ENCODE results near the gene GJD3.
"Not testable (repeated sequence)": the region's sequence is repeated elsewhere in the genome, so short reads cannot be mapped to it uniquely, and the experiment has no call there.

The GJD3 gene, protein sequence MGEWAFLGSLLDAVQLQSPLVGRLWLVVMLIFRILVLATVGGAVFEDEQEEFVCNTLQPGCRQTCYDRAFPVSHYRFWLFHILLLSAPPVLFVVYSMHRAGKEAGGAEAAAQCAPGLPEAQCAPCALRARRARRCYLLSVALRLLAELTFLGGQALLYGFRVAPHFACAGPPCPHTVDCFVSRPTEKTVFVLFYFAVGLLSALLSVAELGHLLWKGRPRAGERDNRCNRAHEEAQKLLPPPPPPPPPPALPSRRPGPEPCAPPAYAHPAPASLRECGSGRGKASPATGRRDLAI

GRCh38 chr17:40364121-40364861, at the start of gene GJD3:
GJD3 (minus strand) TSS chr17:40364737; CDS start chr17:40363815, 922 bp downstream.
- no peak for DNase-seq

DNA sequence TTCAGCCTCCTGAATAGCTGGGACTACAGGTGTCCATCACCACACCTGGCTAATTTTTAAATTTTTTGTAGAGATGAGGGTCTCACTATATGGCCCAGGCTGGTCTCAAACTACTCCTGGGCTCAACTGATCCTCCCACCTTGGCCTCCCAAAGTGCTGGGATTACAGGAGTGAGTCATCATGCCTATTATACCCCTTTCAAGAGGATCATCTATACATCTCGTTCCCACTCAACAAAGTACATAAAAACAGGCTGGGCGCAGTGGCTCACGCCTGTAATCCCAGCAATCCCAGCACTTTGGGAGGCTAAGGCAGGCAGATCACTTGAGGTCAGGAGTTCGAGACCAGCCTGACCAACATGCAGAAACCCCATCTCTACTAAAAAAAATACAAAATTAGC, 49.8 kb upstream of the GJD3 start:
- DNase-seq: not testable (repeated sequence)

DNA sequence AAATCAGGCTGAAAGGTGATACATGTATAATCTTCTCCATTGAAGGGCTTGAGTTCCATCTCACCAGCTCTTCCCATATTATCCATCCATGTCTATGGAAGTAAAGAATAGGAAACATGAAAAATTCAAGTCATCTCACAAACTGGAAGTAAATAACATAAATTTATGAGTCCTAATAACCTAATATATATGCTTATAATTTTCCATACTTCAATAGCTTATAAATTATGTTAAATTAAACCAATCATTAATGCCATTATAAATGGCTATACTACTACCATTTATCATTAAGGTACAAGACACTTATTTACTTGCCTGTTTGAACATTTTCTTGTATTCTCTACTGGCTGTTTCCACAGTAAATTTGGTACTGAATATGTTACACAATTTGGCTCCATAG, 48.3 kb upstream of the GJD3 start:
- no peak for DNase-seq

DNA sequence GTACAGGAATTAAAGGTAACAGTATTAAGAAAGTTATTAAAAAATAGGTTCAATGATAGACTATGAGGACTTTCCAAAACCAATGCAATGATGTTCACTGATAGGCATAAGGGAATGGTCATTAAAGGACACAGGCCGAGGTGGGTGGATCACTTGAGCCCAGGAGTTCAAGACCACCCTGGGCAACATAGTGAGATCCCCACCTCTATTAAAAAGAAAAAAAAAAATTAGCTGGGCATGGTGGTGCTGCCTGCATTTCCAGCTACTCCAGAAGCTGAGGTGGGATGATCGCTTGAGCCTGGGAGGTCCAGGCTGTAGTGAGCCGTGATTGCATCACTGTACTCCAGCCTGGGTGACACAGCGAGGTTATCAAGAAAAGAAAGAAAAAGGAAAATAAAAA, 47.3 kb upstream of the GJD3 start:
- DNase-seq: no peak

- no peak for DNase-seq
Observed at GRCh38 chr17:40410082-40410481, 45.5 kb upstream of the GJD3 start.

DNA sequence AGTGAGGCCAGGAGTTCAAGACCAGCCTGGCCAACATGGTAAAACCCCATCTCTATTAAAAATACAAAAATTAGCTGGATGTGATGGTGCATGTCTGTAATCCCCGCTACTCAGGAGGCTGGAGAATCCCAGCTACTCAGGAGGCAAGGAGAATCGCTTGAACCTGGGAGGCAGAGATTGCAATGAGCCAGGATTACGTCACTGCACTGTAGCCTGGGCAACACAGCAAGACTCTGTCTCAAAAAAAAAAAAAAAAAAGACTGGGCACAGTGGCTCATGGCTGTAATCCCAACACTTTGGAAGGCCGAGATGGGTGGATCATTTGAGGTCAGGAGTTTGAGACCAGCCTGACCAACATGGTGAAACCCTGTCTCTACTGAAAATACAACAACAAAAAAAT, 45.0 kb upstream of the GJD3 start:
- not testable (repeated sequence) for DNase-seq

- no peak for DNase-seq
Observed at GRCh38 chr17:40407460-40407859, 42.9 kb upstream of the GJD3 start.

DNA sequence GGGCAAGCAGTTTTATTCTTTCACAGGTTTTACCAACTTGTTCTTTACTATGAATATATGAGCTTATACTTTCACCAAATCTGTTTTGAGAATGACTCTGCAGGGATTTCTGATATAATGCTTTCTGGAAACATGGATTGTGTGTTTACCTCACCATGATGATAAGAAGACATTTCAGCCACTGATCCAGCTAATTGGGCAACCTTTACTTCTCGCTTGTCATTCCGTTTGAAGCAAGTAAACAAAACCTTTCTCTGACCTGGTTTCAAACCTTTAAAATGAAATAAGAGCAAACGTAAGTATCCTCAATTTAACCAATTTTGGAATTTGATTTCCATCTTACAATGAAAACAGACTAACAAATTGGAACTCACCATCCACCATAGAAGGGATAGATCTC, 39.5 kb upstream of the GJD3 start:
- no peak for DNase-seq

DNA sequence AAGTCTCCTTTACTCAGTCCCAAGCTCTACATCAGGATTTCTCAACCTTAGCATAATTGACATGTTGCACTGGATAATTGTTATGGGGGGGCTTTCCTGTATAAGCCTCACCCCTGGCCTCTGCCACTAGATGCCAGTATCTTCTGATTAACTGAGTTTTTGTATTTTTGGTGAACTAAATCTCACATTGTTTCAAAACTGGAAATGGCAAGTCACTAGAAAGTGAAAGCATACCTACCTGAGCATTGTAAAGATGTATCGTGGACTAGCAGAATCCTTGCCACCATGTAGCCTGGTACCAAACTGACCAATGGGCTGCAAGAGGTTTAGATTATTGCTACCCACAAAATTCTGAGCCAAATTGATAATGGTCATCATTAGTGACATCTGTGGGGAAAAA, 38.1 kb upstream of the GJD3 start:
- DNase-seq: no peak

- DNase-seq: peak; percentile 19
Observed at GRCh38 chr17:40399185-40399584, 34.6 kb upstream of the GJD3 start.

GRCh38 chr17:40386555-40386954, 22.0 kb upstream of the GJD3 start:
- DNase-seq: not testable (repeated sequence)

- no peak for DNase-seq
Observed at GRCh38 chr17:40382251-40382650, 17.7 kb upstream of the GJD3 start.

DNA sequence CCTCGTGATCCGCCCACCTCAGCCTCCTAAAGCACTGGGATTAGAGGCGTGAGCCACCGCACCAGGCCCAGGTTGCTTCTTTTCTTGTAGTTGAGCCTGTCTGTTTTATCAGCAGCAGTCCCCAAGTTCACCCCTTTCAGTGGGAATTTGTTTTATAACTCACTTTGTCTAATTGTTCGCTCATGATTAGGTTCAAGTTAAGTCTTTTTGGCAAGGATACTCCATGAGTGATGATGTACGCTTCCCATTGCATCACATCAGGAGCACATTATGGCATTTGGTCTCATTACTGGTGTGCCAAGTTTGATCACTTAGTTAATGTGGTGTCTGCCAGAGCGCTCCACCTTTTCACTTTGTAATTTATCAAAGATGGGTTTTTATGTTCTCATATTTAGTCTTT, 14.4 kb upstream of the GJD3 start:
- DNase-seq: no peak

GRCh38 chr17:40377832-40378231, 13.3 kb upstream of the GJD3 start:
- DNase-seq: no peak

DNA sequence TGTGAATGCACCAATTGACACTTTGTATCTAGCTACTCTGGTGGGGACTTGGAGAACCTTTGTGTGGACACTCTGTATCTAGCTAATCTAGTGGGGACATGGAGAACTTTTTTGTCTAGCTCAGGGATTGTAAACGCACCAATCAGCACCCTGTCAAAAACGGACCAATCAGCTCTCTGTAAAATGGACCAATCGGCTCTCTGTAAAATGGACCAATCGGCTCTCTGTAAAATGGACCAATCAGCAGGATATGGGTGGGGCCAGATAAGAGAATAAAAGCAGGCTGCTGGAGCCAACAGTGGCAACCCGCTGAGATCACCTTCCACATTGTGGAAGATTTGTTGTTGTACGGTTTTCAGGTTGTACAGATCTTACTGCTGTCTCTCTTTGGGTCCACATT, 12.0 kb upstream of the GJD3 start:
- not testable (repeated sequence) for DNase-seq

- DNase-seq: not testable (repeated sequence)
Observed at GRCh38 chr17:40375786-40376185, 11.2 kb upstream of the GJD3 start.

DNA sequence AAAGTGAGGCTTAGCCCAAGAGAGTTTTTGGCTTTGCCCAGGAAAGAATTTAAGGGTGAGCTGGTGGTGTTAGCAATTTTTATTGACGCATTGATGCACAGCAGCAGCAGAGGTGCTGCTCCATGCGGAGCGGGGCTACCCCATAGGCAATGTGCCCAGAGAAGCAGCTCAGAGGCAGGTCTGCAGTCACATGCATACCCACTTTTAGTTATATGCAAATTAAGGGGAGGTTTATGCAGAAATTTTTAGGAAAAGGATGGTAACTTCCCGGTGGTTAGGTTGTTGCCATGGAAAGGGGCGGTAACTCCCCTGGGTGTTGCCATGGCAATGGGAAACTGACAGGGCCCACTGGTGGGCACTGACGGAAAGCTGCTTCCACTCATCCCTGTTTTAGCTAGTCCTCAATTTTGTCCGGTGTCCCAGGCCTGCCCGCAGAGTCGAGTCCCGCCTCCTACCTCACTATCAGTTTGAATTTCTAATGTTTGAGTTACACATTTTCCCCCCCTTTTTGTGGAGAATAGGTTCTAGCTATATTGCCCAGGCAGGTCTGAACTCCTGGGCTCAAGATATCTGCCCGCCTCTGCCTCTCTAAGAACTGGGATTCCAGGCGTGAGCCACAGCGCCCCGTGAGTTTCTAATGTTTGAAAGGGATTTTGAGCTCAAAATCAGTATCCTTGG, 10.4 kb upstream of the GJD3 start:
- no peak for DNase-seq

DNA sequence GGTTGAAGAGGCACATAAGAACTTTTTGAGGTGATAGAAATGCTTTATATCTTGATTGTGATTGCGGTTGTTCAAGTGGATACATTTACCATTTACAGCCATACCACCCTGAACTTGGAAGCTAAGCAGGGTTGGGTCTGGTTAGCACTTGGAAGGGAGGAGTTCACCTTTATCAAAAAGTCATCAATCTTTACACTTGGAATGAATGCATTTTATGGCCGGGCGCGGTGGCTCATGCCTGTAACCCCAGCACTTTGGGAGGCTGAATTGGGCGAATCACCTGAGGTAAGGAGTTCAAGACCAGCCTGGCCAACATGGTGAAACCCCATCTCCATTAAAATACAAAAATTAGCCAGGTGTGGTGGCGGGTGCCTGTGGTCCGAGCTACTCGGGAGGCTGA, 9.5 kb upstream of the GJD3 start:
- DNase-seq: no peak

- no peak for DNase-seq
Observed at GRCh38 chr17:40373324-40373723, 8.8 kb upstream of the GJD3 start.

DNA sequence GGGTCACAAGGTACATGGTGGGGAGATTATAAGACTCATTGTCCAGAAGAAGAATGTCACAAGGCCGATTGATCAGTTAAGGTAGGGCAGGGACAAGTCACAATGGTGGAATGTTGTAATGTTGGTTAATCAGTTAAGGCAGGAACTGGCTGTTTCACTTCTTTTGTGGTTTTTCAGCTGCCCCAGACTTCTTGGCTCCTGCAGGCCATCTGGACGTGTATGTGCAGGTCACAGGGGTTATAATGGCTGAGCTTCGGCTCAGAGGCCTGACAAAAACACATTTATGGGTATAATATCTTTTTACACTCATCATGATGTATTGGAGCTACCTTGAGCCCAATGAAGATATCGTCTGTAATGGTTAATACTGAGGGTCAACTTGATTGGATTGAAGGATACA, 8.1 kb upstream of the GJD3 start:
- not testable (repeated sequence) for DNase-seq

DNA sequence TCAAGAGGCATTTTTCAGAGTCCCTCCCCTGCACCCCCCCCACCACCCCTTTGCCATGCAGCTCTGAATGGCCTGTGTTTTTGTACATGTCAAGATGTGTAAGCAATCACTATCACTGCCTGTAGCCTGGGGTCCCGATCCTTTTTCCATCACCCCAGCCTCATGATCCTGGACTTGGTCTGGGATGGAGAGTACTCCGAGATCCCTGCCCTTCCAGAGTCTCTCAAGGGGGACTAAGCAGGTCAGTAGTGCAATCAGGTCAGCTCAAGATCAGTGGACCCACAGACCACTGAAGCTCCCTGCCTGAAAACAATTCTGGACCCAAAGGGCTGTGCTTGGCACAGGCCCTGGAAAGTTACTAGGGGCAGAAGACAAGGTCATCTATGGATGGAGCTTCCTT, 7.5 kb upstream of the GJD3 start:
- no peak for DNase-seq

DNA sequence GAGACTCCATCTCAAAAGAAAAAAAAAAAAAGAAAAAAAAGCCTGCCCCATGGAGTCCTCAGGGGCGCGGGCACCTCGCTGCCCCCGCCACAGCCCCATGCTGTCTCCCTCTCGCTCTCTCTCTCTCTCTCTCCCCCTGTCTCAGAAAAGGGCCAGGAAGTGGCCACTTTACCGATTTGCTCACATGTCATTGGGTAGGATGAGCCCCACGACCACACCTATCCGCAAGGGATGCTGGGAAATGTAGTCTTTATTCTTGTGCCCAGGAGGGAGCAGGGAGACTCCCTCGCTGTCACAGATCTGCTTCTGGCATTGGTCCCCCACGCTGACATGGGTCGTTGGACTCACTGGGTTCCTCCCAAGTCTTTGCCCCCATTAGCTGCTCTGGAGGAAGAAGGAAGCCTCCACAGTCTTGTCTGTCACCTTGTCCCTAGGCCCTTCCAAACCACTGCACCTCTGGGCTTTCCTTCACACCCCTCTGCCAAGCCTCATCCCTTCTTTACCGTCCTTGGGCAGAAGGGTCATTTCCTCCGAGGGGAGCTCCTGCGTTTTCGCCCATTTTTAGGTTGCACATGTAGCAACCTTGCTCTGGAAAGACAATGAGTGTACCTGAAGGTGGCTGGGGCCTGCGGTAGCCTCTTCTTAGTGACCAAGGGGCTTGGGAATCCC, 6.9 kb upstream of the GJD3 start:
- no peak for DNase-seq

DNA sequence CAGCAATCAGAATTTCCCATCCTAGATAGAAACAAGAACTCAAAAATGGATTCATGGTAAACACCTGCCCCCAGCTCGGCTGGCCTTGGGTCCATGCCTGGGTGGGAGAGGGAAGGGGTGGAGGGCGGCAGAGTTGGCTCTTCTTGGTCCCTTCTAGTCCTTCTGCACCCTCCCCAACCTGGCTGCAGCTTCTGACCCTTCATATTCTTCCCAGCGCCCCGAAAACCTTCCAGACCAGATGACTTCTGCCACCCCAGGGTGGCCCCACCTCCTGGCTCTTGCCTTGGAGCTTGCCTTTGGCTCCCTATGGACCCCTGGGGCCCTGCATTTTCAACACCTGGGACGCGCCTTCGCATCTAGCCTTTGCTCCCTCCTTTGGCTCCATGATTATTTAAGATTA, 5.4 kb upstream of the GJD3 start:
- DNase-seq: no peak

GRCh38 chr17:40367728-40368127, 3.2 kb upstream of the GJD3 start:
- DNase-seq: not testable (repeated sequence)

Data from NCI-H446 treated with DMSO at 0.1 percent for 48 hours (cell line).